Right kidney (tissue), 1 donor: ENCODE results near the gene NAGA.

Source experiments
- DNase-seq: peaks from one replicate; pipeline ENCODE4 v3.0.0-alpha.2; 2016

The NAGA gene

DNA sequence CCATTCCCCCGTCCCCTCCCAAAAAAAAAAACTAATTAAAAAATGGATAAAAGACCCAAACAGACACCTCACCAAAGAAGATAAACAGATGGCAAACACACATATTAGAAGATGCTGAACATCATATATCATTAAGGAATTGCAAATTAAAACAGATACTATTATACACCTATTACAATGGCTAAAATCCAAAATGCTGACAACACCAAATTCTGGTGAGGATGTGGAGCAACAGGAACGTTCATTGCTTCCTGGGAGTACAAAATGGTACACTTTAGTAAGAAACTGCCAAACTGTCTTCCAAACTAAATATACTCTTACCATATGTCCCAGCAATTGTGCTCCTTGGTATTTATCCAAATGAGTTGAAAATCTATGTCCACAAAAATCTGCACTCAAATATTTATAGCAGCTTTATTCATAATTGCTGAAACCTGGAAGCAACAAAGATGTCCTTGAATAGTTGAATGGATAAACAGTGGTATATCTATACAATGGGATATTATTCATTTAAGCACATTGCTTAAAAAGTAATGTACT is 19.9 kb downstream of the NAGA start:
- no peak for DNase-seq

DNA sequence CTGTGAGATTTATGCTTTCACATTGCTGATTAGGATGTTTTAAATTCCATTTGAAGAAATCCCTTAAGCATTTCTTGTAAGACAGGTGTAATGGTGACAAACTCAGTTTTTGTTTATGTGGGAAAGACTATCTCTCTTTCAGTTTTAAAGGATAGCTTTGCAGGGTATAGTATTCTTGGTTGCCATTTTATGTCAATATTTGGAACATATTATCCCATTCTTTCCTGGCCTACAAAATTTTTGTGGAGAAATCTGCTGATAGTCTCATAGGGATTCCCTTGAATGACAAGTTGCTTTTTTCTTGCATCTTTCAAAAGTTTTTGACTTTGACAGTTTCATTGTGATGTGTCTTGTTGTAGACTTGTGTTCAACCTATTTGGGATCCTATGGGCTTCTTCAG is 28.8 kb downstream of the NAGA start:
- DNase-seq = no peak

DNA sequence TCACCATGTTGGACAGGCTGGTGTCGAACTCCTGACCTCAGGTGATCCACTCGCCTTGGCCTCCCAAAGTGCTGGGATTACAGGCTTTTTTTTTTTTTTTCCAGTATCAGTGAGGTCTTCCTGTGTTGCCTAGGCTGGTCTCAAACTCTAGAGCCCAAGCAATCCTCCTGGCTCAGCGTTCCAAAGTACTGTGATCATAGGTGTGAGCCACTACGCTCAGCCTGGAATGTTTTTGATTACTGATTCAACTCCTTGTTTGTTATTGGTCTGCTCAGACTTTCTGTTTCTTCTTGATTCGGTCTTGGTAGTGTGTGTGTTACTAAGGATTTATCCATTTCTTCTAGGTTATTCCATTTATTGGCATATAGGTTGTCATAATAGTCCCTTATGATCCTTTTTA is 31.3 kb downstream of the NAGA start:
- no peak for DNase-seq

DNA sequence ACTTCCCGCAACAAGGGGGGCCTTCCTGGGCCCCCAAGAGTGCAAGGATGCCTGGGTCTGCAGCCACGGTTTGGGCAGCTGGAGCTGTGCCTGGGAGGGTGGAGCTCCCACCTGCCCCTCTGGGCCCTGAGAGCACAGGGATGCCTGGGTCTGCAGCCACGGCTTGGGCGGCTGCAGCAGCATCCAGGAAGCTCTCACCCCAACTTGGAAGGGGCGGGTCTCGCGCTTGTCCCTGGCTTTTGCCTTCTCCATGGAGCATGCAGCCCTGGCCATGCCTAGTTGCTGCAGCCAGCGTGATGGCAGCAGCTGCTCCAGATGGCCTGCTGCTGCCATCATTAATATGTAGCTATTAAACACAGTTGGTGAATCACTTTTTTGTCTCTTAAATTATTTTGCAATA is 35.4 kb downstream of the NAGA start:
- DNase-seq = no peak

DNA sequence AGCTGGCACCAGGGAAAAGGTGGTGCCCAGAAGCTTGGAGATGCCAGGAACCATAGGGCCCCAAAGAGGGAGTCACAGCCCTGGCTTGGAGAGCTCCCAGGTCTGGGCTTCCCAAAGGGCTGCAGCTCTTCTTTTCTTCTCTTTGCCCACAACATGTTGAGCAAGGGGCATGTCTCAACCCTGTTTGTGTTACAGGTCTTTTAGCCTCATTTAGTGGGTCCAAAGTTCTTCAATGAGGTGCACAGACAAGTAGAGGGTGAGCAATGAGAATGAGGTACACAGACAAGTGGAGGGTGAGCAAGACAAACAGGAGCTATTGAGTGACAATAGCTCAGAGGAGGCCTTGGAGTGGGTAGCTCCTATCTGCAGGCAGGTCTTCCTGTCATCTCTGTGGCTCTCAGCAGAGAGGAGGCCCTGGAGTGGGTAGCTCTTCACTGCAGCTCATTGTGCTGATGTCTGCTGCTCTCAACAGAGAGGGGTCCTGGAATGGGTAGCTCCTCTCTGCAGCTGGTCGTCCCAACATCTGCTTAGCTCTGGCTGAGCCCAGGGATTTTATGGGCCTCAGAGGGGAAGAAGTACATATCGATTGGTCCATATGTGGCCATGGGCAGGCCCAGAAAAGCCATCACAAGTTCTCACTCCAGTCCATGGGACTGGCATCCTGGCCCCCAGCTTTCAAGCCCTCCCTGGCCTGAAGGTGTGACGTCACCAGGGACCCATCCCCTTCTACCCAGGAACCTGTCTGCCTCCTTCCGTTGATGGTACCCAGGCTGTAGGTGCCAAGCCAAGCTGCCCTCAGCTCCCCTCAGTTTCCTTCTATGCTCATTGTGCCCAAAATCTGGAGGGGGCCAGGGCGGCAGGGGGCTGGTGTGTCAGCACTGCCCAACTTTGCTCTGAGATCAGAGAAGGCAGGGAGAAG is 37.1 kb downstream of the NAGA start:
- no peak for DNase-seq

DNA sequence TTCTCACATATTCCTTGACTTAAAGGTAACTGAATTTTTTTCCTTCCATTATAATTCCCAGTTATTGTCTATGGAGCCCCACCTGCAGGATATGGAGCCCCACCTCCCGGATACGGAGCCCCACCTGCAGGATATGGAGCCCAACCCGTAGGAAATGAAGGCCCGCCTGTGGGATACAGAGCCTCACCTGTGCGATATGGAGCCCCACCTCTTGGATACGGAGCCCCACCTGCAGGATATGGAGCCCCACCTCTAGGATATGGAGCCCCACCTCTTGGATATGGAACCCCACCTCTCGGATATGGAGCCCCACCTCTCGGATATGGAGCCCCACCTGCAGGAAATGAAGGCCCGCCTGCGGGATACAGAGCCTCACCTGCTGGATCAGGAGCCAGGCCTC is 43.9 kb downstream of the NAGA start:
- DNase-seq = no peak

DNA sequence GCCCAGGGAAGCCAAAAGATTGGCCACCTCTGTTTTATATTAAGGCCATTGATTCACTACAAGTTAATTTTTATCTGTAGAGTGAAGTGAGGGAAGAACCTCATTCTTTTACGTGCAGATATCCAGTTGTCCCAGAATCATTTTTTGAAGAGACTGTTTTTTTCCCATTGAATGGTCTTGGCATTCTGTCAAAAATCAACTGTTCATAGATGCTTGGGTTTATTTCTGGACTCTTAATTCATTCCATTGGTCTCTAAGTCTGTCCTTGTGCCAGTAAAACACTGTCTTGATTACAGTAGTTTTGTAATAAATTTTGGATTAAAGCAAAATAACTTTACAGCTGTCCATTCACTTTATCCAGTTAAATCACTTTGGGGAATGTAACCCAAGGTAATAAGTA is 45.2 kb downstream of the NAGA start:
- DNase-seq = no peak

DNA sequence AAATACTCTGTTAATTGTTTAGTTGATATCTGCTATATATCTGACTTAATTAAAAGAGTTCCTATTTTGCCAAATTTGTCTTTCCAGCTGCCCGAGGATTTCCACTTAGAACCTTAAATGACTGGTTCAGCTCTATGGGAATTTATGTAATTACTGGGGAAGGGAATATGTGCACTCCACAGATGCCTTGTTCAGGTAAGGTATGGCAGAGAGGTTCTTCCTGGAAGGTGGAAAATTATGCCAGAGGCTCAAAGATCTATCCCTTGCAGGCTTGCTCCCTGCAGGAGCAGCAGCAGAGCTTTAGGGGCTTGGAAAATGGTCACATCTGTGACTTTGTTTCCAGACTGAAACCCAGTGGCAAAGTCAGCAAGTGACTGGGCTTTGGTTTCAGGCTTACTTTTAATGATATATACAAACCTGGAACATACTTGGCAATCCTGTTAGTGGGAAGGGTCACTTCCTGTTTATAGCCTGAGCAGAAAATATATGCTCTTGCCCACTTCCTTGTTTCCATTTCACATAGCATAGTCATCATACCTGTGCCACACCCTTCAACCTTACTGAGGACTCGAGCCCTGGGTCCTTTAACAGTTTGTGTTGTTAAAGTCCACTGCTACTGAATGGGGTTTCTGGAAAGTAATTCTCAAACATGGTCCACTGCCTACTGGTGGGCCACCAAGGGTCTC is 48.3 kb downstream of the NAGA start:
- no peak for DNase-seq

DNA sequence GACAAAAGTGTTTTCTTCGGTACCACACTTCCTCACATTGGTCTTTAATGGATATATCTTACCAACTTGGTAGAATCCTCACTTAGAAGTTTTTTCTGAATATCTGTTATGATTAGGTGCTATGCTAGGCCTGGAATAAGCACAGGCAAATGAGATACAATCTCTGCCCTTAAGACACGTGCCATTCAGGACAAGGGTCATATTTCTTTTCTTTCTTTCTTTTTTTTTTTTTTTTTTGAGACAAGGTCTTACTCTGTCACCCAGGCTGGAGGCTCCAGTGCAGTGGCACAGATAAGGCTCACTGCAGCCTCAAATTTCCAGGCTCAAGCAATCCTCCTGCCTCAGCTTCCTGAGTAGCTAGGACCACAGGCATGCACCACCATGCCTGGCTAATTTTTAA is 49.0 kb downstream of the NAGA start:
- no peak for DNase-seq

DNA sequence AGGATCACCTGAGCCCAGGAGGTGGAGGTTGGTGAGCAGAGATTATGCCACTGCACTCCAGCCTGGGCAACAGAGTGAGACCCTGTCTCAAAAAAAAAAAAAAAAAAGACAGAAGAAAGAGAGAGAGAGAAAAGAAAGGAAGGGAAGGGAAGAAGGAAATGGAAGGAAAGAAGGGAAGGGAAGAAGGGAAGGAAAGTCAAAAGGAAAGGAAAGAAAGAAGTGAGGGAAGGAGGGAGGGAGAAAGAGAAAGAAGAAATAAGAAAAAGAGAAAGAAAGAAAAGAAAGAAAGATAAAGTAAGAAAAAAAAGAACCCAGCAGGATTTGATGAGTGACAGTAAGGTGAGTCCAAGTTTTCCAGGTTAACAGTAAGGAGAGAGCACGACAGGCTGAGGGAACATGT is 52.4 kb downstream of the NAGA start:
- no peak for DNase-seq

DNA sequence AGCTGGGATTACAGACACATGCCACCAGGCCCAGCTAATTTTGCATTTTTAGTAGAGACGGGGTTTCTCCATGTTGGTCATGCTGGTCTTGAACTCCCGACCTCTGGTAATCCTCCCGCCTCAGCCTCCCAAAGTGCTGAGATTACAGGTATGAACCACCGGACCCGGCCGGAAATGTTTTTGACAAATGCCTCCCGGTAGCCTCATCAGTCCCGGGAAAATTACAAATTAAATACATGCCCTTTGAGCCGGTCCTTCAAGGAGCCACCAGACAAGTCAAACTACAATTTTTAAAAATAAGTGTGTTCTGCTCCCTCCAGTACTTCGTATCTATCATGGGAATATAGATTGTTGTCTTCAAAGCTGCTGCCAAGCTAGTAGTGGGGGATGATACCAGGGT is 54.5 kb downstream of the NAGA start:
- no peak for DNase-seq

DNA sequence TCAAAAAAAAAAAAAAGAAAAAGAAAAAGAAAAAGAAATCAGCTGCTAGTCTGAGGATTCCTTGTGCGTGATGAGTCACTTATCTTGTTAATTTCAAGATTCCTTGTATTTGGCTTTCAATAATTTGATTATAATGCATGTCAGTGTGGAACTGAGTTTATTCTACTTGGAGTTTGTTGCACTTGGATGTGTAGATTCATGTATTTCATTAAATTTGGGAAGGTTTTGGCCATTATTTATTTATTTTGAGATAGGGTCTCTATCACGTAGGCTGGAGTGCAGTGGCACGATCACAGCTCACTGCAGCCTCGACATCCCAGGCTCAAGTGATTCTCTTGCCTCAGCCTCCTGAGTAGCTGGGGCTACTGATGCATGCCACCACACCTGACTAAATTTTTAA is 57.2 kb downstream of the NAGA start:
- no peak for DNase-seq

DNA sequence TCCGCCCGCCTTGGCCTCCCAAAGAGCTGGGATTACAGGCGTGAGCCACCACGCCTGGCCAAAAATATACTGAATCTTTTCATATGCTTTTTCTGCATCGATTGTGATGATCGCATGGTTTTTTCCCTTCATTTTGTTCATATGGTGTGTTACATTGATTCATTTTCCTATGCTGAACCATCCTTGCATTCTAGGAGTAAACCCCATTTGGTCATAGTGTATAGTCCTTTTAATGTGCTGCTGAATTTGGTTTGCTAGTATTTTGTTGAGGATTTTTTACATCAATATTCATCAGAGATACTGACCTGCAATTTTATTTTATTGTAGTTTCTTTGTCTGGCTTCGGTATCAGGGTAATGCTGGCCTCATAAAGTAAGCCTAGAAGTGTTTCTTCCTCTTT is 59.8 kb downstream of the NAGA start:
- no peak for DNase-seq
